Effector memory CD8-positive, alpha-beta T cell (primary cell): Measurements from ENCODE around the gene FAM184A.
A peak's percentile ranks its signal among the peaks of the same experiment; 100 is the strongest.
"Not testable (repeated sequence)": the region's sequence is repeated elsewhere in the genome, so short reads cannot be mapped to it uniquely, and the experiment has no call there.

Experiments
- ATAC-seq: fragments of 150-1000 bp; cut with Tn5 transposase; replicated peaks from 2 replicates; pipeline ENCODE4 v1.10.0; 2021; ENCODE audit warnings: mild to moderate bottlenecking, moderate library complexity
- DNase-seq, 3 experiments: peaks; one replicate each; pipeline ENCODE4 v3.0.0; 2021
- H3K27ac Mint-ChIP-seq, 2 donors: one replicate each; pipeline ENCODE4 v1.8.0; 2022; ENCODE audit warnings: mild to moderate bottlenecking in 2 of 2, mixed read lengths in 2 of 2, moderate library complexity in 2 of 2
- H3K27me3 Mint-ChIP-seq, 2 donors: one replicate each; pipeline ENCODE4 v1.8.0; 2022; ENCODE audit warnings: mixed read lengths in 2 of 2
- H3K36me3 Mint-ChIP-seq: one replicate; pipeline ENCODE4 v1.8.0; 2022; ENCODE audit warnings: mild to moderate bottlenecking, moderate library complexity, mixed read lengths; ENCODE audit not compliant: insufficient read depth
- H3K4me1 Mint-ChIP-seq, 2 donors: one replicate each; pipeline ENCODE4 v1.8.0; 2022; ENCODE audit warnings: low read depth in 2 of 2, mixed read lengths in 2 of 2
- H3K4me3 Mint-ChIP-seq, 2 donors: one replicate each; pipeline ENCODE4 v1.8.0; 2022; ENCODE audit warnings: mild to moderate bottlenecking in 2 of 2, mixed read lengths in 2 of 2, moderate library complexity in 2 of 2
- H3K9me3 Mint-ChIP-seq, 2 donors: one replicate each; pipeline ENCODE4 v1.8.0; 2022; ENCODE audit warnings: mixed read lengths in 2 of 2
- total RNA-seq, 9 experiments: gene quantifications; one replicate each; lab custom pipeline; 2026; lab: John Stamatoyannopoulos, UW

The FAM184A gene, protein sequence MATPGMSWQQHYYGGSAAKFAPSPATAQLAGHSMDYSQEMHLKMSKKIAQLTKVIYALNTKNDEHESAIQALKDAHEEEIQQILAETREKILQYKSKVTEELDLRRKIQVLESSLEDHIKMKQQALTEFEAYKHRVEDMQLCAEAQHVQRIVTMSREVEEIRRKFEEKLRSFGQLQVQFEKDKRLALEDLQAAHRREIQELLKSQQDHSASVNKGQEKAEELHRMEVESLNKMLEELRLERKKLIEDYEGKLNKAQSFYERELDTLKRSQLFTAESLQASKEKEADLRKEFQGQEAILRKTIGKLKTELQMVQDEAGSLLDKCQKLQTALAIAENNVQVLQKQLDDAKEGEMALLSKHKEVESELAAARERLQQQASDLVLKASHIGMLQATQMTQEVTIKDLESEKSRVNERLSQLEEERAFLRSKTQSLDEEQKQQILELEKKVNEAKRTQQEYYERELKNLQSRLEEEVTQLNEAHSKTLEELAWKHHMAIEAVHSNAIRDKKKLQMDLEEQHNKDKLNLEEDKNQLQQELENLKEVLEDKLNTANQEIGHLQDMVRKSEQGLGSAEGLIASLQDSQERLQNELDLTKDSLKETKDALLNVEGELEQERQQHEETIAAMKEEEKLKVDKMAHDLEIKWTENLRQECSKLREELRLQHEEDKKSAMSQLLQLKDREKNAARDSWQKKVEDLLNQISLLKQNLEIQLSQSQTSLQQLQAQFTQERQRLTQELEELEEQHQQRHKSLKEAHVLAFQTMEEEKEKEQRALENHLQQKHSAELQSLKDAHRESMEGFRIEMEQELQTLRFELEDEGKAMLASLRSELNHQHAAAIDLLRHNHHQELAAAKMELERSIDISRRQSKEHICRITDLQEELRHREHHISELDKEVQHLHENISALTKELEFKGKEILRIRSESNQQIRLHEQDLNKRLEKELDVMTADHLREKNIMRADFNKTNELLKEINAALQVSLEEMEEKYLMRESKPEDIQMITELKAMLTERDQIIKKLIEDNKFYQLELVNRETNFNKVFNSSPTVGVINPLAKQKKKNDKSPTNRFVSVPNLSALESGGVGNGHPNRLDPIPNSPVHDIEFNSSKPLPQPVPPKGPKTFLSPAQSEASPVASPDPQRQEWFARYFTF
- 2.0 to 14.1 (median 6.6) reads per million in 9 experiments for total RNA-seq

DNA sequence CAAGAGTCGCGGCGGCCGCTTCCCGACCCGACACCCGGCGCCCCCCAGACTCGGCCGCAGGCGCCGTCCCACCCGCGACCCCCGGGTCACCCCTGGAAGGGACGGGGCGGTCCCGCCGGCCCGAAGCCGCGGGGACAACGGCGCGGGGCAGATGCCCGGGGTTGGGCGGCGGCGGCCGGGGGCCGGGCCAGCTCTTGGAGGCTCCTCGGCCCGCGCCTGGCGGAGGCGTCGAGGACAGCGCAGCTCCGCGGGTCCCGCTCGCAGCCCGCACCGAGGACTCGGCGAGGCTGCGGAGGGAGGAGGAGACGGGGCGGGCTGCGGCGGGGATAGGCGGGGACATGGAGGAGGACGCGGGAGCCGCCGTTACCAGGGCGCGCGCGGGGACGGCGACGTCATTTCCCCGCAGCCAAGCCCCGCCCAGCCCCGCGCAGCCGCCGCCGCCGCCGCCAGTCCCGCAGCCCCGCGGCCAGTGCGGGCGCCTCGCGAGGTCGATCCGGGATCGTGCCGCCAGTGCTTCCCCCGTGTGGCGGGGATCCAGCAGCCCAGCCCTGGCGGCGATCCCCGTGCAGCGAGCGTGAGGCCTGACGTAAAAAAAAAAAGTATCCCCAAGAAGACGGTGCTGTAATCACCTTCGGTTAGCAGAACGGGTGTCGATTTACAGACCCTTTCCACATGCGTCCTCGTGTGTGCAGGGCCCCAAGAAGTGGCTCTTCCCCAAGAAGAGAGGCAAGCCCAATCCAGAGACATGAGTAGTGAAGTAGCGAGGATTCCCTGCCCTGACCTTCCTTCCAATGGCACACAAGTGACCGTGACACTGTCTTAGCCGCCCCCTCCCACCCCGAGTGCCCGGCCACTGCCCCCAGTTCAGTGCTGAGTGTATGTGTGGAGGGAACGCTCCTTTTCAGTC, at the start of gene FAM184A:
FAM184A (minus strand) TSS at position 289 of the 907 bp plus-strand sequence. CDS start 365 bp downstream, outside the sequence.
- Mint-ChIP-seq H3K4me3 (peak within 1 kb of the TSS; percentile 88 to 92), H3K9me3 (no peaks in the 10 kb centered on the region), H3K36me3 (no peaks in the 10 kb centered on the region), H3K27me3 (no peaks in the 10 kb centered on the region), H3K4me1 (peaks cover 19 to 26% of the 10 kb centered on the region in 2 donors), H3K27ac (peak within 1 kb of the TSS; percentile 83 to 84)
- ATAC-seq (peak; percentile 77), DNase-seq (peak; percentile 62 to 68 (median 68))

DNA sequence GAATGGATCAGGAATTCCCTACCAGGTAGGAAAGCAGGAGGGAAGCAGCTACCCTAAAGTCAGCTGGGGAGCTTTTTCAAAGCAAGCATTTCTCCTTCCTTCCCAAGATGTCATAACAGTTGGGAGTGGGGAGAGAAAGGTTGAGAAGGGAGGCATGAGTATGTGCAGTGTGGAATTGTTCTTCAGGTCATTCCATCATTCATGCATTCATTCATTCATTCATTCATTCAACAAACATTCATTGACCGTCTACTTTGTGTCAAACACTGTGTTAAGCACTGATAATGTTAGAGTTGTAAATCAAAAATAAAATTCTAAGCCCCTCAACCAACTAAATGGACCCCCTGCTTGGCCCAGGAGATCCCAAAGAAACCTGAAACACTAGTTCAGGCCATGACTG, 49.2 kb upstream of the FAM184A start:
- ATAC-seq (no peak), DNase-seq (no peak)
- H3K4me3 Mint-ChIP-seq = no peak overlapping the region
- no peaks in the 10 kb centered on the region for H3K9me3 Mint-ChIP-seq
- no peaks in the 10 kb centered on the region for H3K4me1 Mint-ChIP-seq
- H3K27me3 Mint-ChIP-seq = no peaks in the 10 kb centered on the region
- H3K27ac Mint-ChIP-seq = no peak overlapping the region
- H3K36me3 Mint-ChIP-seq = peaks cover 2% of the 10 kb centered on the region

DNA sequence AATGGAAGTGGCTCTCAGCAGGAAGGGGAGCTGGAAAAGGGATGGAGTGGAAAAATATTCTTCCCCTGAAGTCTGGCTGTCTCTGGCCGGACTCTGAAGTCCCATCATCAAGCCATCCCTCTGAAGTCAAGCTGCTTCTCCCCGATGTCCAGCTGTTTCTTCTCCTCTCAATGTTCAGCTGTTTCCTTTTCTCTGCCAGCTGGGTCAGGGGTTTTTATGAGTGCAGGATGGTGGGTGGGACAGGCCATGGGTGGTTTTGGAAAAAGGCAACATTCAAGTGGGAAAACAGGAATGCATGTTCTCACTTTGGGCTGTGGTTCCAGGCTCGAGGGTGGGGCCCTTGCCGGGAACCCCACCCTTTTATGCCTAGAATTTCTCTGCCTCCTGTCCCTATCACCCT, 48.4 kb upstream of the FAM184A start:
- DNase-seq (no peak), ATAC-seq (no peak)
- Mint-ChIP-seq H3K36me3 (peaks cover 4% of the 10 kb centered on the region), H3K27ac (no peak overlapping the region), H3K9me3 (no peaks in the 10 kb centered on the region), H3K4me1 (no peaks in the 10 kb centered on the region), H3K27me3 (no peaks in the 10 kb centered on the region), H3K4me3 (no peak overlapping the region)

DNA sequence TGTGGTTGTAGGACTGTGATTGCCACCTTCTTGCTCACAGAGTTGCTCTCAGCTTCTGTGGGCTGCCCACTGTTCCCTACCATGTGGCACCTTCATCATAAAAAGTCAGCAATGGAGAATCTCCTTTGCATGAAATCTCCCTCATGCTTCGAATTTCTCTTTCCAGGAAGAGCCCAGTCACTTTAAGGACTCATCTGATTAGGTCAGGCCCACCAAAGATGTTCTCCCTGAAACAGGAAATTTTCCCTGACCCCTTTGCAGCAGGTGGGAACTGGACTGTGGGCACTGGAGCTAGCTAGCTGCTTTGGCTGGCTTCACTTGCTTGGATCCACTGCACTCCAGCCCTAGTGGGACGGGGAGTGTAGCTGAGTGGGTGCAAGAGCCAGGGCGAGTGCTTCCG, 47.7 kb upstream of the FAM184A start:
- Mint-ChIP-seq H3K9me3 (no peaks in the 10 kb centered on the region), H3K4me3 (no peak overlapping the region), H3K27ac (no peak overlapping the region), H3K4me1 (no peaks in the 10 kb centered on the region), H3K36me3 (peaks cover 4% of the 10 kb centered on the region), H3K27me3 (no peaks in the 10 kb centered on the region)
- no peak for ATAC-seq
- DNase-seq = no peak

DNA sequence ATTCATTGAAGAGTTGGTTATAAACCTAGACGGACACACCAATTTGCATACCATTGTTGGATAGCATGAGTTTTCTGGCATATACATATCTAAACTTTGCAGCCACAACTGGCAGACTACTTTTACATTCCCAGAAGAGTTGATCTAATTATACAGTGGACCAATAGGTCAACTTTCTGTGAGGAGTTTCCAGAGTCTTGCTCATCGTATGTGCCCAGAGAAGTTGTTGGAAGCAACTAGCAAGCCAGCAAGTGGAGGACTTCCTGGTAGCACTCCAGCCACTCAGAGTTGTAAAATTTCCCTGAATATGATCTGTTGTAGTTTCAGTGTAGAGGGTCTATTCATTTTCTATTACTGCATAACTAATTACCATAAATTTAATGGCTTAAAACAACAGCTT, 47.1 kb upstream of the FAM184A start:
- Mint-ChIP-seq H3K4me1 (no peaks in the 10 kb centered on the region), H3K9me3 (no peaks in the 10 kb centered on the region), H3K27ac (no peak overlapping the region), H3K27me3 (no peaks in the 10 kb centered on the region), H3K4me3 (no peak overlapping the region), H3K36me3 (peaks cover 4% of the 10 kb centered on the region)
- DNase-seq (no peak), ATAC-seq (no peak)

DNA sequence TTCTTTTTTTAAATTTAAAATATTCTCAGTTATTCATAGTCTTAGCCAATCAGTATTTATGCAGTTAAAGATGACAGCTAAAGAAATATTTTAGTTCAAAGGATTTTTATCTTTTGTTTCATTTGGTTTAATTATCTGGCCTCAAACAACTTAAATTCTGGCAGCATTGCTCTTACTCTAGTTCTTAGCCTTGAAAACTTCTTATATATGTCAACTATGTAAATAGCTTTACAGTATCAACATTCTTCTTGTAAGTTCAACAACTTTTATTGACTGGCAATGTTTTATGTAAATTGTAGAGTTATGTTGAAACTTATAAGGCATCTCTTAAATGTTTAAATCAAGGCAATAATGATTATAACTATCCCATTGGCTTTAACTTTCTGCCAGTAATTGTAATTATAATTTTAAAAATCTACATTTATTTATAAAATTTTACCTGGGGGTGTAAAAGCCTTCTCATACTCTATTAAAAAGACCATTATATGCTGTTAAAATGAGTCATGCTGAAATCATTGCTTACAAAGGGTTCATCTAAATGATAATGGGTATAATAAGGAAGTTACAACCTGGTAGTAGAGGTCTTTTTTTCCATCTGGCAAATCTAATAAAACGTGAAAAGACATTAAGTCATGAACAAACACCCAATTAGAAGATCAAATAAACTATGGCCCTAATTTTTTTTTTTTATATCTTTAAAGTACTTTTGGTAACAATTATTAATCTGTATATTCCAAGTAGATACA, 45.8 kb upstream of the FAM184A start:
- Mint-ChIP-seq H3K27ac (no peak overlapping the region), H3K36me3 (peaks cover 4% of the 10 kb centered on the region), H3K4me1 (no peaks in the 10 kb centered on the region), H3K27me3 (peaks cover 0 to 5% of the 10 kb centered on the region in 2 donors), H3K4me3 (no peak overlapping the region), H3K9me3 (no peaks in the 10 kb centered on the region)
- ATAC-seq (no peak), DNase-seq (no peak)

DNA sequence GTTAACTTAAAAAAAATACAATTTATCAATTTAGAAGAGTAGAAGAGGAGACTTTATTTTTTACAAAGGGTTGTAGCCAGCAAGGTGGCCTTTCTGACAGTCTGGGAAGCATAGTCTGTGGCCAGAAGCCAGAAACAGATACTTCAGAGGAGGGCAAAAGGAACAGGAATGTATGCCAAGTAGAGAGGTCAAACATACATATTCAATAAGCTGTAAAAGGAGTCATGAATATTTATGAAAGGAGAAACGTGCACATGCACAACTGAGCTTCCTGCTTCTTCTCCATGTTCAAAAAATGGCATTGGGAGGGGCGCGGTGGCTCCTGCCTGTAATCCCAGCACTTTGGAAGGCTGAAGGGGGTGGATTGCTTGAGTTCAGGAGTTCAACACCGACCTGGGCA, 43.9 kb upstream of the FAM184A start:
- ATAC-seq (no peak), DNase-seq (no peak)
- Mint-ChIP-seq H3K4me1 (no peaks in the 10 kb centered on the region), H3K27ac (no peak overlapping the region), H3K4me3 (no peak overlapping the region), H3K27me3 (peaks cover 0 to 5% of the 10 kb centered on the region in 2 donors), H3K9me3 (no peaks in the 10 kb centered on the region), H3K36me3 (peaks cover 4% of the 10 kb centered on the region)

DNA sequence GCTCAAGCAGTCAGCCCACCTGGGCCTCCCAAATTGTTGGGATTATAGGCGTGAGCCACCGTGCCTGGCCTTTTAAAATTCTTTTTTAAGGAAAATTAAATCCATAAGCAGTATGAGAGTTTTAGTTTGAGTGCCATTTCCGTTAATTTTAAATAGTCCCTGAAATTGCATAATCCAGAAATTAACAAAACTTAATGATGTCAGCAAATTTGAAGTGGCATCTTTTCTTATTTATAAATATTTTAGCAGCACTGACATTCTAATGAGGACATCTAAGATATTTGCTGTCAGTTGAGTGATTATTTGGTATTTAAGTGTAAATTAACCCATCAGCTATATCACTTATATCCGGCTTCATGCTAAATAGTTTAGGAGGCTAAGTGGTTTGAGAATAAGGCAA, 42.9 kb upstream of the FAM184A start:
- Mint-ChIP-seq H3K4me3 (no peak overlapping the region), H3K27me3 (peaks cover 2 to 5% of the 10 kb centered on the region in 2 donors), H3K27ac (no peak overlapping the region), H3K9me3 (no peaks in the 10 kb centered on the region), H3K4me1 (no peaks in the 10 kb centered on the region), H3K36me3 (peaks cover 4% of the 10 kb centered on the region)
- no peak for DNase-seq
- no peak for ATAC-seq

DNA sequence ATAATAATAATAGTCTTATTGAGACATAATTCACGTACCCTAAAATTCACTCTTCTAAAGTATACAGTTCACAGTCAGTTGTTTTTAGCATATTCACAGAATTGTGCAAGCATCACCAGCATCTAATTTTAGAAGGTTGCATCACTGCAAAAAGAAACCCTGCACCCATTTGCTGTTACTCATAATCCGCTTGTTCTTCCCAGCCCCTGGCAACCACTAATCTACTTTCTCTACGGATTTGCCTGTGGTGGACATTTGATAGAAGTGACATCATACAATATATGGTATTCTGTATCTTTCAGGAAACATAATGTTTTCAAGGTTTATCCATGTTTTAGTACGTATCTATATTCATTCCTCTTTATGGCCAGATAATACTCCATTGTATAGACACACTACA, 41.5 kb upstream of the FAM184A start:
- H3K27me3 Mint-ChIP-seq = peaks cover 5 to 8% of the 10 kb centered on the region in 2 donors
- ATAC-seq (no peak), DNase-seq (no peak)
- peaks cover 4% of the 10 kb centered on the region for H3K36me3 Mint-ChIP-seq
- H3K9me3 Mint-ChIP-seq = no peaks in the 10 kb centered on the region
- no peak overlapping the region for H3K27ac Mint-ChIP-seq
- H3K4me1 Mint-ChIP-seq = no peaks in the 10 kb centered on the region
- H3K4me3 Mint-ChIP-seq = no peak overlapping the region

DNA sequence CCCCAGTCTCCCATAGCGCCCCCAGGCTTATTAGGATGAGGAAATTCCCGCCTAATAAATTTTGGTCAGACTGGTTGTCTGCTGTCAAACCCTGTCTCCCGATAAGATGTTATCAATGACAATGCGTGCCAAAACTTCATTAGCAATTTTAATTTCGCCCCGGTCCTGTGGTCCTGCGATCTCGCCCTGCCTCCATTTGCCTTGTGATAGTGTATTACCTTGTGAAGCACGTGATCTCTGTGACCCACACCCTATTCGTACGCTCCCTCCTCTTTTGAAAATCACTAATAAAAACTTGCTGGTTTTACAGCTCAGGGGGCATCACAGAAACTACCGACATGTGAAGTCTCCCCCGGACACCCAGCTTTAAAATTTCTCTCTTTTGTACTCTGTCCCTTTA, 40.6 kb upstream of the FAM184A start:
- not testable (repeated sequence) for H3K4me3 Mint-ChIP-seq, H3K27me3 Mint-ChIP-seq, H3K4me1 Mint-ChIP-seq, H3K27ac Mint-ChIP-seq, DNase-seq, H3K36me3 Mint-ChIP-seq, H3K9me3 Mint-ChIP-seq, ATAC-seq

DNA sequence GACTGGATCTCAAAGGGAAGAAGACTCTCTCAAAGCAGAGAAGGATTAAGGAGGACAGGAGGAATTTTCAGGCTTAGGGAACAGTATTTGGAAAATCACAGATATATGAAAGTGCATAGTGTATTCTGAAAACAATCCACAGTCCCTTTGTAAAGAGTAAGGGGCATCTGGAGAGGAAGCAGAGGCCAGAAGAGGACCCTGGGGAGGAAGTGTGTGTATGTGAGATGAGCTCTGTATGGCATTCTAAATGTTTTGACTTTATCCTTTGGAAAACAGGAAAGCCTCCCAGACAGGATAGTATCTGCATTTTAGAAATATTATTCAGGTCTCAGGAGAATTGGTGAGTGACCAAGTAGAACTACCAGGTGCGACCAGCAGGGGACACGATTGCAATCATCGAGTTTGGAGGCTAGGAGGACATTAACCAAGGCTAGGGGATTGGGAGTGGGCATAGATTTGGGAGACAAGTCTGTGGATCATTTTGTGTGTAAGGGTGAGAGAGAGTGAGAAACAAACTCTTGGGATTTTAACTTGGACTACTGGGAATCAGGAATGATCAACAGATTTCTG, 38.3 kb upstream of the FAM184A start:
- Mint-ChIP-seq H3K9me3 (no peaks in the 10 kb centered on the region), H3K36me3 (no peaks in the 10 kb centered on the region), H3K4me3 (no peak overlapping the region), H3K4me1 (no peaks in the 10 kb centered on the region), H3K27ac (no peak overlapping the region), H3K27me3 (peaks cover 8 to 13% of the 10 kb centered on the region in 2 donors)
- DNase-seq (no peak), ATAC-seq (no peak)

DNA sequence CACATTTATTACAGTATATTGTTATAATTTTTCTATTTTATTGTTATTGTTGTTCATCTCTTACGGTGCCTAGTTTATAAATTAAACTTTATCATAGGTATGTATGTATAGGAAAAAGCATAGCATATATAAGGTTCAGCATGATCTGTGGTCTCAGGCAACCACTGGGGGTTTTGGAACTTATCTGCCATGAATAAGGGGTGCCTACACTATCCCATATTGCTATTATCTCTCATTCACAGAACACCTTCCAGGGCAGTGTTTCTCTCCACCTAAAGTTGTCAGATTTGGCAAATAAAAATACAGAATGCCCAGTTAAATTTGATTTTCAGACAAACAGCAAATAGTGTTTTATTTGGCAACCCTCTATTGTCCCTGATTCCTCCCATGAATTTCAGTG, 35.5 kb upstream of the FAM184A start:
- Mint-ChIP-seq H3K9me3 (no peaks in the 10 kb centered on the region), H3K36me3 (no peaks in the 10 kb centered on the region), H3K27me3 (peaks cover 8 to 9% of the 10 kb centered on the region in 2 donors), H3K4me1 (no peaks in the 10 kb centered on the region), H3K4me3 (no peak overlapping the region), H3K27ac (no peak overlapping the region)
- no peak for DNase-seq
- no peak for ATAC-seq
